Keratinocyte (primary cell): ENCODE results near the gene SCN10A.

Experiments used
- EZH2 ChIP-seq: IDR thresholded peaks from one replicate; pipeline ENCODE4 v1.6.1; 2012; ENCODE audit warnings: inconsistent platforms, mild to moderate bottlenecking, low read length, moderate library complexity
- TF ChIP-seq, protein P1 (sequence below), 3 experiments: IDR thresholded peaks in 1 of 3; conservative IDR thresholded peaks in 1 of 3; optimal IDR thresholded peaks in 1 of 3; 2 replicates in 2 of 3; 3 replicates in 1 of 3; pipeline versions ENCODE3 to v1.5.1; 2011; ENCODE audit warnings: low read length in 3 of 3, mild to moderate bottlenecking in 3 of 3, moderate library complexity in 2 of 3, control low read depth in 1 of 3, inconsistent platforms in 1 of 3; ENCODE audit not compliant: insufficient read depth in 2 of 3; ENCODE audit errors: extremely low read depth in 1 of 3

DNA sequence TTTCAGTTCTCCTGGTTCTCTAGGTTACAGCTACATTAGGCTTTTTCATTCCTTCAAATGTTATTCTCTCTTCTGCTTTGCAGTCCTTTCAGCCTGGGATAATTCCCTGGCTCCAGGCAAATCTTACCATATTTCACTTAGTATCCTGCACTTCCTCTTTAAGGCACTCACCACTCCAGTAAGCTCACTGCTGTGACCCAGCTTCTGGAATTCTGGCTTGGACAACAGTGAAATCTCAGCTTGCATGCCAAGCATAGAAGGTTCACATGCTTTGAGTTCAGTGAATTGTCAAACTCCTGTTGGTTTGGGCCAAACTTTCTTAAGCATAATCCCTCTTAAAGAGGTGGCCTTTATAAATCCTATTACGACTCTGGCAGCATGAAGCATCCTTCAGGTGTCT, 69.4 kb downstream of the SCN10A start:
- TF ChIP-seq, protein P1, sequence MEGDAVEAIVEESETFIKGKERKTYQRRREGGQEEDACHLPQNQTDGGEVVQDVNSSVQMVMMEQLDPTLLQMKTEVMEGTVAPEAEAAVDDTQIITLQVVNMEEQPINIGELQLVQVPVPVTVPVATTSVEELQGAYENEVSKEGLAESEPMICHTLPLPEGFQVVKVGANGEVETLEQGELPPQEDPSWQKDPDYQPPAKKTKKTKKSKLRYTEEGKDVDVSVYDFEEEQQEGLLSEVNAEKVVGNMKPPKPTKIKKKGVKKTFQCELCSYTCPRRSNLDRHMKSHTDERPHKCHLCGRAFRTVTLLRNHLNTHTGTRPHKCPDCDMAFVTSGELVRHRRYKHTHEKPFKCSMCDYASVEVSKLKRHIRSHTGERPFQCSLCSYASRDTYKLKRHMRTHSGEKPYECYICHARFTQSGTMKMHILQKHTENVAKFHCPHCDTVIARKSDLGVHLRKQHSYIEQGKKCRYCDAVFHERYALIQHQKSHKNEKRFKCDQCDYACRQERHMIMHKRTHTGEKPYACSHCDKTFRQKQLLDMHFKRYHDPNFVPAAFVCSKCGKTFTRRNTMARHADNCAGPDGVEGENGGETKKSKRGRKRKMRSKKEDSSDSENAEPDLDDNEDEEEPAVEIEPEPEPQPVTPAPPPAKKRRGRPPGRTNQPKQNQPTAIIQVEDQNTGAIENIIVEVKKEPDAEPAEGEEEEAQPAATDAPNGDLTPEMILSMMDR (optimal IDR thresholded peaks at IDR 0.05 in 1 of 3, IDR thresholded peaks at IDR 0.05 in 1 of 3, conservative IDR thresholded peaks at IDR 0.05 in 1 of 3; ENCODE audit: extremely low read depth in 1 of 3, insufficient read depth in 2 of 3, low read length in 3 of 3) = no peak
- no peak for TF ChIP-seq EZH2
